Measurements from ENCODE around the gene CROCC2.

Gene CROCC2

DNA sequence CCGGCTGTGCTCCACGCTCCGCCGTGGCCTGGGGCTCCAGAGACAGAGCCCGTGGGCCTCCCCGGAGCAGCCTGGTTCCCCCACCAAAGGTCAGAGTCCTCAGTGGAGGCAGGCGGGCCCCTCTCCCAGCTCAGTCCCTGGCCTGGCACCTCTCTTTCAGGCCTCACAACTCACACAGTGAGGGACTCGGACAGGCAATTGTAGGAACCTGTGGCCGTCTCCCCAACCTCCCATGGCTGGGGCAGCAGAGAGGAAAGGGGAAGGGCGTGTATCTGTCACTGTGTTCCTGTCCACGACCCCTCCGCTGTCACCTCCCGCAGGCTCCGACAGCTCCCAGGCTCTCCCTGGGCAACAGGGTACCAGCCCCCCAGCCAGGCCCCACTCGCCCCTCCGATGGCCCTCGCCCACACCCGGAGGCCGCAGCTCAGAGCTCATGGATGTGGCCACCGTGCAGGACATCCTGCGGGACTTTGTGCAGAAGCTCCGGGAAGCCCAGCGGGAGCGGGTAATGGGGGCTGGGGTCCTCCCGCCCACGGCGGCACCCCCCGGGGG, 59.8 kb downstream of the CROCC2 start:
- in situ Hi-C loops (cut with HindIII; ENCODE audit: low sequenced_read_pairs) = no loop called here
- TF ChIP-seq, protein P1, sequence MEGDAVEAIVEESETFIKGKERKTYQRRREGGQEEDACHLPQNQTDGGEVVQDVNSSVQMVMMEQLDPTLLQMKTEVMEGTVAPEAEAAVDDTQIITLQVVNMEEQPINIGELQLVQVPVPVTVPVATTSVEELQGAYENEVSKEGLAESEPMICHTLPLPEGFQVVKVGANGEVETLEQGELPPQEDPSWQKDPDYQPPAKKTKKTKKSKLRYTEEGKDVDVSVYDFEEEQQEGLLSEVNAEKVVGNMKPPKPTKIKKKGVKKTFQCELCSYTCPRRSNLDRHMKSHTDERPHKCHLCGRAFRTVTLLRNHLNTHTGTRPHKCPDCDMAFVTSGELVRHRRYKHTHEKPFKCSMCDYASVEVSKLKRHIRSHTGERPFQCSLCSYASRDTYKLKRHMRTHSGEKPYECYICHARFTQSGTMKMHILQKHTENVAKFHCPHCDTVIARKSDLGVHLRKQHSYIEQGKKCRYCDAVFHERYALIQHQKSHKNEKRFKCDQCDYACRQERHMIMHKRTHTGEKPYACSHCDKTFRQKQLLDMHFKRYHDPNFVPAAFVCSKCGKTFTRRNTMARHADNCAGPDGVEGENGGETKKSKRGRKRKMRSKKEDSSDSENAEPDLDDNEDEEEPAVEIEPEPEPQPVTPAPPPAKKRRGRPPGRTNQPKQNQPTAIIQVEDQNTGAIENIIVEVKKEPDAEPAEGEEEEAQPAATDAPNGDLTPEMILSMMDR (IDR thresholded peaks at IDR 0.05; ENCODE audit: low read depth, low read length) = no peak
- DNase-seq (ENCODE audit: low read depth, low spot score) = no peak
- H3K4me3 ChIP-seq (ENCODE audit: low read depth, low read length) = no peak overlapping the region

DNA sequence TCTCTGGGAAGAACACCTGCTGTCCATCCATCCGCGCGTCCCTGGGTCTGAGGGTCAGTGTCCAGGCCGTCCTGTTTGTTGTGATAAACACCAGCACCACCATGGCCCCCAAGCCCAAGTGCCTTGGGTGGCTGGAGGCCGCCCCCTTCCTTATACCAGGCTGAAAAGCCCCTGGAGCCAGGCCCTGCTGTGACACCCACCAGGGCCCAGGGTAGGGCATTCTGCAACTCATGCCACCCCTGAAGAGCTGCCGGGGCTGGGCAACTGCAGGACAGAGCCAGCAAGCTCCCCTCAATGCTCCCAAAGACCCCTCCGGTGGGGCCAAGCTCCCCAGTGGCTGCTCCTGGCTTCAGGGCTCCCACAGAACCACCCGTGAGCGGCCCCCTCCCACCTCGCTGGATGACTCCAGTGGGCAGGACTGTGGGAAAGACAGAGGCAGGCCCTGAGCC, 60.3 kb downstream of the CROCC2 start:
- no peak overlapping the region for H3K4me3 ChIP-seq (ENCODE audit: low read depth, low read length)
- in situ Hi-C loops (cut with HindIII; ENCODE audit: low sequenced_read_pairs) = no loop called here

DNA sequence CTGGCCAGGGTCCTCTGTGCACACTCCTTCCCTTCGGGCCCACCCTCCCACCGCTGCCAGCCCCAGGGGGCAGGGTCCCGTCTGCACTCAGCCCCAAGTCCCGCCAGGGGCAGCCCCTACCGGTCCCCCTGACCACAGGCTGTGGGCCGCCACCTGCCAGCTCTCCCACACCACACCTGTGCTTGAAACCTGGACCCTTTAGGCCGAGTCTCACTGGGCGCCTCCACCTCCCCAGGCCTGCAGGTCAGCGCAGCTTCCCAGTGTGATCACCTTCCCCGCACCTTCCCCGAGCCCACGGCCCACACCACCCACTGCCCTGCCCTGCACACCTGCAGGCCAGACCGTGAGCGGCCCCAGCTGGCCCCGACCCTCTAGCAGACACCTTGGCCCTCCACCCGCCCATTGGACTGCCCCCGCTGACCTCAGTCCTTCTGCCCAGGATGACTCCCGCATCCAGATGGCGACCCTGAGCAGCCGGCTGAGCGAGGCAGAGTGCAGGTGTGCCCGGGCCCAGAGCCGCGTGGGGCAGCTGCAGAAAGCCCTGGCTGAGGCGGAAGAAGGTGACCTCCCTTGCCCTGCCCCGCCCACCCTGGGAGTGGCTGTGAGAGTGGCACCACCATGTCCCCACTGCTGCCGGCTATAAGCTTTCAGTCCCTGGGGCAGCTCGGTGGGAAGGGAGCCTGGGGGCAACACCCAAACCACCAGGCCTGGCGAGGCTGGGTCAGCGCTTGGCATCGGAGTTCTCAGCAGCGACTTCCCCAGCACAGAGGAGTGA, 61.0 kb downstream of the CROCC2 start:
- DNase-seq (ENCODE audit: low read depth, low spot score) = no peak
- H3K4me3 ChIP-seq (ENCODE audit: low read depth, low read length) = no peak overlapping the region
- in situ Hi-C loops (cut with HindIII; ENCODE audit: low sequenced_read_pairs) = no loop called here
- TF ChIP-seq, protein P1 (IDR thresholded peaks at IDR 0.05; ENCODE audit: low read depth, low read length) = no peak

More for the DNA sequence above, 60.3 kb downstream of the CROCC2 start:
- TF ChIP-seq, protein P1 (IDR thresholded peaks at IDR 0.05; ENCODE audit: low read depth, low read length) = no peak
- DNase-seq (ENCODE audit: low read depth, low spot score) = no peak

DNA sequence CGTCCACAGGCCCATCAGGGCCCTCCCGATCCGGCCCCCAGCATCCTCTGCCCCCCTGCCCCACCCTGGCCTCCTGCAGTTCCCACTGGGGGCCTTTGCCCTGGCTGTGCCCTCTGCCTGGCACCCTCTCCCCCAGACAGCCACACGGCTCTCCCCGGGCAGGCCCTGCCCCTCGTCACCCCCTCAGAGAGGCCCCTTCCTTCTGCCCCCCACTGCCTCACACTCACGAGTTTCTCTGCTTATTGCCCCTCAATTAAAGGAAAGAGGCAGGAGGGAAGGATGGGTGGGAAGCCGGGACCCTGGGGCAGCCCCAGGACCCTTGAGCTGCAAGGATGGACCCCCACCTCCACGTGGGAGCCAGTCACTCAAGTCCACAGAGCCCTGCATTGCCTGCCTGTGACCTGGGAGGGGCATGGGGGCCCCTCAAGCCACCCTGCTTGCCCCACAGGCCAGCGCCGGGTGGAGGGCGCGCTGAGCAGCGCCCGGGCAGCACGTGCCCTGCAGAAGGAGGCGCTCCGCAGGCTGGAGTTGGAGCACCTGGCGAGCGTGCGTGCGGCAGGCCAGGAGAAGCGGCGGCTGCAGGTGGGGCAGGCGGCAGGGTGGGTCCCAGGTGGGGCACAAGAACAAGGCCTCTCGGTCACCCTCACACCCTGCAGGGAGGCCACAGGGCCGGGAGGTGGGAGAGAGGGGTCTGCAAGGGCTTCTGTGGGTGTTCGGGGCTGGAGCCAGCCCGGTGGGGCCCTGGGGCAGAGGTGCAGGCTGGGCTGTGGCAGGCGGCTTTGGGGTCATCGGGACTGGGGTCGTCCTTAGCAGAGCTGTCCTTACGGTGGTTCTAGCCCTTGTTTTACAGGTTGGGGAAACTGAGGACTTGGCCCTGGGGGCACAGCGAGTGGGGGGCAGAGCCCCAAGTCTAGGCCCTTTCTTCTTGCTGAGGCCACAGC, 61.8 kb downstream of the CROCC2 start:
- in situ Hi-C loops (cut with HindIII; ENCODE audit: low sequenced_read_pairs) = no loop called here
- no peak overlapping the region for H3K4me3 ChIP-seq (ENCODE audit: low read depth, low read length)
- DNase-seq (ENCODE audit: low read depth, low spot score) = no peak
- TF ChIP-seq, protein P1 (IDR thresholded peaks at IDR 0.05; ENCODE audit: low read depth, low read length) = no peak

DNA sequence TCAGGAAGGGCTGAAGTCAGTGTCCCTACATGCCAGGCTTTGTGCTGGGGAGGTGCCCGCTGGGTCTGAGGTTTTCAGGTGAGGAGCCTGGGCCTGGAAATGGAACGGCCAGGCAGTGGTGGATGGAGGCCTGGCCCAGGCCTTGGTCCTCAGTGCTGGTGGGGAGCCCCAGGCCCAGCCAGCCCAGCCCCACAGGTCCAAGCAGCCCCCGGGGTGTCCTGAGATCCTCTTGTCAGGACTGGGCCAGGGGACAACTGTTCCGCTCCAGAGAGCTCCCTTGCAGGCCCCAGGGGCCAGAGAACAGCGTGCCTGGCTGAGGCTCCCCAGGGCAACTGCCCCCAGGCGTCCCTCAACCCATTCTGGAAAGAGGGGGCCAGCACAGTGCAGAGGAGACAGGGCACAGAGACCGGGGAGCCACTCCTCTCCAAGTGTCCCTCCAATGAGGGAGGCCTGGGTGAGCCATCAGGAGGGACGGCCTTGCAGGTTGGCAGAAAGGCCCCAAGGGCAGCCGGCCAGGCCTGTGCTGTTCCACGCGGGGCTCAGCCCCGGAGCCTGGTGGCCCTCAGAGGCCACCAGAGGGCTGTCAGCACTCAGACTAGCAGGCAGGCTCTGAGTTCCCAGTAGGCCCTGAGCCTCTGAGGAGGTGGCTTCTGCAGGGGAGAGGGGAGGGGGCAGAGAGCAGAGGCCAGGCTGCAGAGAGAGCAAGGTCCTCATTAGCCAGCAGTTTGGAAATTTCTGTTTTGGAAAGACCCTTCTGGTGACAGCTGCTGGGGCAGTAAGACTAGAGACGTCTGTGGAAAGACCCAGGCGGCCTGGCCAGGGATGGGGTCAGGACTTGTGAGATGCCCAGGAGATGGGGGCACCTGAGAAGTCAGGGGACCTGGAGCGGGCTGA, 62.8 kb downstream of the CROCC2 start:
- in situ Hi-C loops (cut with HindIII; ENCODE audit: low sequenced_read_pairs) = no loop called here
- no peak for DNase-seq (ENCODE audit: low read depth, low spot score)
- no peak overlapping the region for H3K4me3 ChIP-seq (ENCODE audit: low read depth, low read length)
- TF ChIP-seq, protein P1 (IDR thresholded peaks at IDR 0.05; ENCODE audit: low read depth, low read length) = no peak
